A172 (cell line): ENCODE data around the gene C10orf143. TPM values are rescaled to one million over a fixed set of nuclear protein-coding genes. Genes with fewer than 3 reads are reported as not detected.
"Not testable (repeated sequence)": the region's sequence is repeated elsewhere in the genome, so short reads cannot be mapped to it uniquely, and the experiment has no call there.

ENCODE experiments used
- DNase-seq: peaks from one replicate; pipeline ENCODE4 v3.0.0-alpha.2; 2015; ENCODE audit warnings: low spot score
- total RNA-seq: library from RNA; depleted of rRNA; stranded (reverse); fragments of >200 nt; shearing (Covaris generic); gene quantifications from 2 replicates; pipeline ENCODE4 v1.2.3, GENCODE V29; 2014; rRNA removed

C10orf143 gene
- total RNA-seq, result 0.05 TPM in 2 replicates

DNA sequence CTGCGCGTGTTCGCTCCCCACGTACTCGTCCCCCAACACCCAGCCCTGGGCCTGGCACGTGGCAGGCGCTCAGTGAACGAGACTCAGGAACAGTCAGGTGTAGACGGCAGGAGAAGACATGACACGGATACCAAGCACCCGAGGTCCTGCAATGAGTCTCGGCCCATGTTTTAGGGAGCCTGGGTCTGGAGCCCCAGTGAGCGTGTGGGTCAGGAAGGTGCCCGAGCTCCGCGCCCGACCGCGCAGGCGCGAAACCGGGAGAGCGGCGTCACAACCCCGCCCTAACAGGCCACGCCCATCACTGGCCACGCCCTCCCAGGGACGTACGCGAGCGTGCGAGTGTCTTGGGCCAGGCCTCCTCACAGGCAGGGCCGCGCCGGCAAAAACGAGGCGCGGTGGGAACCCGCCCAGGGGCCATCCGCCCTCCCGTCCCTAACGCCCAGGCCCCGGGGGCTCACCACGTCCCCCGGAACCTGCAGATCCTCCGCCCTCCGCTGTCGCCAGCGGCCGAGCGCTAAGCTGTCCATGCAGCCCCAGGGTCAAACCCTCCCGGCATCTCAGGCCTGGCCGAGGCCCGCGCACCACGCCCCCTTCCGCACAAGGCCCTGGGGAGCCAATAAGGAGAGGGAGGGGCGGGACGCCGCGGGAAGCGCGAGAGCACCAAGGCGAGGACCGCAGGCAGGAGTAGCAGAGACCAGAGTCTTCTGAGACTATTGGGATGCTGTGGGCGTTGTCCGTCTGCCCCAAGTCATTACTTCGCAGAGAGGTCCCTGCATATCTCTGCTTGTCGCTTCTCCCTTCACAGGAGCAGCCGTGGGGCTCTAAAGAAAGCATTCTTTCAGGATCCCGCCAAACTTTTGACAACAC lies at the start of gene C10orf143:
TSS of gene C10orf143 (minus strand) at position 585 of the 867 bp plus-strand sequence. CDS start at position 527, 58 bp downstream.
- peak; percentile 82 for DNase-seq

DNA sequence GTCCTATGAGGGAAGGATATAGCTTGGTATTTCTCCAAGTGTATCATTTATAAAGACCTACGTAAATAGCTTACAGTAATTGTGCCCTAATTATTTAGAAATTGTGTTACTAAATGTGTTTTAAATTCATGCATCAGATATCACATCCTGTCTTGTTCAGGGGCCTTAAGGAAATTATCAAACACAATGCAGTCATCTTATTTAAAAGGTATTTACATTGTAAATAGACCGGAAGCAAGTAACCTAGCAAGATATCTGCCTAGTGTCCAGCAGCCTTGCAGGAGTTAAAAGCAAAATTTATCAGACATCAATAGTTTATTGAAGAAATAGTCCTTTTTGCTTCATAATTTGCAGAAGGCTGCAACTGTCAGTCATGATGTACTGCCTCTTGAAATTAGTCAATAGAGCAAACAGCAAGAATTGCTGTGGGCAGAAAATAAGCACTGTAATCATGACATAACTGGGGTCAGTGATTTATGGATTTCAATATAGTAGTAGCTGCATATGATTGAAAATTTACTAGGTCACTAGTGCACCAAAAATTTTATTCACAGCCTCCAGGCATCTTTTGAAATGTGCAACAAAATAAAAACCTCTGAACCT lies 48.7 kb upstream of the C10orf143 start:
- no peak for DNase-seq

GRCh38 chr10:130146042-130146441 lies 35.4 kb upstream of the C10orf143 start:
- no peak for DNase-seq

DNA sequence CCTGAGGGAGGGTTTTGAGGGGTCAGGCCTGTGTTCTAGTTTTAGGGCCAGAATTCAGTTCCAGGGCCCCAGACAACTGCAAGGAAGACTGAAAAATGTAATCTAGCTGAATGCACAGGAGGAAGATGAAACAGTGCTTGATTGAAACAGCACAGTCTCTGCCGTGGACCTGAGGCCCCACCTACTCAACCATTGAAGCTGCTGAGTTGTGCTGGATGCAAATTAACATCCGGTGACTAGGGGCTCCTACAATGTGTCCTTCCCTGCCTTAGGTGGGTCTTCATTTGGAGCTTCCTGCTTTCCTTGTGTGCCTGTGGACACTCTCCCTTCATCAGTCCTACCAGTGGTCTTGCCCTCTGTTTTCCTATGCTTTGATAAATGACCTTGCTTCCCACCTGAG lies 31.2 kb upstream of the C10orf143 start:
- no peak for DNase-seq

DNA sequence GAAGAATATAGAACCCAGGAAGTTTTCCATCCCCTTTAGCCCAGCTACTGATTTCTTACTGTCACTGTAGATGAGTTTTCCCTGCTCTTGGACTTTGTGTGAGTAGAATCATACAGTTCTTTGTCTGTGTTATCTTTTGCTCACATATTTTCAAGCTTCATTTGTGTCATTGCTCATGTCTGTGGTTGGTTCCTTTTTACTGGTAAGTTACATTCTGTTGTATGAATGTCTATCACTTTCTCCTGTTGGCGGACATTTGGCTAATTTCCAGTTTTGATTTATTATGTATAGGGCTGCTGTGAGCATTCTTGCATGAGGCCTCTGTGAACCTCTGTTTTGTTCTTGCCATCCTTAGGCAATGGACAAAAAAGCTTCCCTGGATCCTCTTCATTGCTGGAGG lies 30.8 kb upstream of the C10orf143 start:
- no peak for DNase-seq

- DNase-seq, result no peak
Measured at GRCh38 chr10:130141038-130141437, 30.4 kb upstream of the C10orf143 start.

DNA sequence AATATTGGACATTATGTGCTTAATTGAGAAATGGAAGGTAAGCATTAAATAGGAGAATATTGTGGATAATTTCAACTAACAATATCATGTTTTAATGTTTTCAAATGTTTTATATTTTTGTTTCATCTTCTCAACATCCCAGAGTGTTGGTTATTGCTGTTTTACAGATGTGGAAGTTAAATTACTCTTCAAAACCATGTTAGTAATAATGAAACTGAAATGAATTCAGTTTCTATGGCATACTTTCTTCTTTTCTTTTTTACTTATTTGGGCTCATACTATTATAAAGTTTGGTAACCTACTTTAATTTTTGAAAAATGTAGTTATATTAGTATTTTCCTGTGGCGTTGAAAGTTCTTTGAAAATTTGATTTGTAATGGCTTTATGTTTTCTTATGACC lies 29.8 kb upstream of the C10orf143 start:
- no peak for DNase-seq

- peak; percentile 64 for DNase-seq
Measured at GRCh38 chr10:130138479-130138866, 27.8 kb upstream of the C10orf143 start.

- no peak for DNase-seq
Measured at GRCh38 chr10:130137659-130138478, 27.2 kb upstream of the C10orf143 start.

DNA sequence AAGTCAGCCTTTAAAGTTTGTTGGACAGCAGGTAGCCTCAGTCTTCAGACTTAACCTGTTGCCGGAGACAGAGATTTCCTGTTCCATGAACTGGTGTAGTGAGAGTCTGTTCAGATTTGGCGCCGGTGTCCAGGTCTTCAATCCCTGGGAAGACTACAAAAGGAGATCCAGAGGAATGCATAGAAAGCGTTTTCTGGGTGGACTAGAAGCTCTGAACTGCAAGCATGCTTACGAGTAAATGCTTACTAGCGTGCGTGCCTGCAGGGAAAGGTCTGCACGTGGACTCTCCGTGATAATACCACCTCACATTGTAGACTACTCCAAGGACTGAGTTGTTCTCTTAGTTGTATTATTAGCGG lies 26.4 kb upstream of the C10orf143 start:
- DNase-seq, result peak; percentile 0

DNA sequence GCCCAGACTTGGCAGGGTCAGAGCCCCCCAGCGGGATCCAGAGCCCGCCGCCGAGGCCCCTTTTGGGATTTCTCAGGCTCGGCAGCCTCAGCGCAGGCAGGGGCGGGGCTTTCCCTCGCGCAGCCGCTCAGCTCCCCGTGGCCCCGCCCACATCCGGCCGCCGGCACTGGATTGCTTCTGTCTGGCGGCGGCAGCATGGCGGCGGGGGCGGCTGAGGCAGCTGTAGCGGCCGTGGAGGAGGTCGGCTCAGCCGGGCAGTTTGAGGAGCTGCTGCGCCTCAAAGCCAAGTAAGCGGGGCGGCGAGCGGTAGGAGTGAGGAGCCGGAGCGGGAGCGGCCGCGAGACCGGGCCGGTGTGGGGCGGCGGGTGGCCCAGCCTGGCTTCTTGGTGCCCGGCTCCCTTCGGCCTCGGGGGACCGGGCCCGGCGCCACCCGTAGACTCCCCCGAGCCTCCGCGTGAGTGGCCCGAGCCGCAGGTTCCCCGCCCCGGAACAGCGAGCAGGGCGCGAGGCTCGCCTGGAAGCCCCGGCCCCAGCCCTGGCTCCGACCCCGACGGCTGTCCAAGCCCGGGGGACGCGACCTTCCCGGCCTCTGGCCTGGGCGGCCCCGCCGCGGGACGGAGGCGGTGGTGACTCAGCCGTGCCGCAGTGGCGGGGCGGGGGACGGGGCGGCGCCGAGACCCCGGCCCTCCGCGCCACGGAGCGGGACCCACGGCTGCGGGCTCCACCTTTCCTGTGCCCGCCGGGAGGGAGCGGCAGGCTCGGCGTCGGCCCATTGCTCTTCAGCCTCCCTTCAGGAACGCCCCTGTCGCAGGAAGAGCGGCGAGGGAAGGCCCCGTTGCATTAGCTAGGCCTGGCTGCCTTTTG lies 25.8 kb upstream of the C10orf143 start, which contains the start of gene GLRX3:
TSS of gene GLRX3 (plus strand) at position 166 of the 864 bp plus-strand sequence. CDS start at position 196, 30 bp downstream.
- DNase-seq, result peak; percentile 41

- no peak for DNase-seq
Measured at GRCh38 chr10:130135676-130136225, 25.1 kb upstream of the C10orf143 start.

GRCh38 chr10:130128922-130129321 lies 18.3 kb upstream of the C10orf143 start:
- DNase-seq, result no peak

GRCh38 chr10:130128062-130128781 lies 17.6 kb upstream of the C10orf143 start:
- no peak for DNase-seq

- peak; percentile 34 for DNase-seq
Measured at GRCh38 chr10:130127364-130128061, 16.9 kb upstream of the C10orf143 start.

DNA sequence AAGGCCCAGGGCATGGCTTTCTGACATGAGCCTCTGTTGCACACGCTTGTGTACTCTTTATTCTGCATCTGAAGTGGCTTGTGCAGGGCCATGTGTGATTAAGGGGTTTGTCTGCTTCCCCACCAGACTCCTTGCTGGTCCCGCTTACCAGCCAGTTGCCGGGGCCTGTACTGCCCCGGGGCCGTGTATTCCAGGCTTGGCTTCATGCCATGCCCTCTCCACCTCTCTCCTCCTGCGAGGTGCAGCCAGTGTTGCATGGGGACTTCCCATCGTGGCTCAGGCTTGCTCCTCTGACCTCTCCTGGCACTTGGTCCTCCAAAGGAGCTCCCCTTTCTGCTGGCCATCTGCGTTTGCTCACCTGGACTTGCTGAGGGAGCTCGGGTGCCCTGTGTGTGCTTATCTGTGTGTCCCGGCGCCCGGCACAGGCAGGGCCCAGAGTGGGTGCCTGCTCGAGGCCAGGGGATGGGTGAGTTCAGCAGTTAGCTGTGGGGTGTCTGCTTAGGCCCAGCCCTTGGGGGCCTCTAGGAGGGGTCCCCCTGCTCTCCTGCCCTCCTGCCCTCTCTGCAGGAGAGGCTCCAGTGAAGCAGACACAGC lies 11.0 kb upstream of the C10orf143 start:
- DNase-seq, result no peak

DNA sequence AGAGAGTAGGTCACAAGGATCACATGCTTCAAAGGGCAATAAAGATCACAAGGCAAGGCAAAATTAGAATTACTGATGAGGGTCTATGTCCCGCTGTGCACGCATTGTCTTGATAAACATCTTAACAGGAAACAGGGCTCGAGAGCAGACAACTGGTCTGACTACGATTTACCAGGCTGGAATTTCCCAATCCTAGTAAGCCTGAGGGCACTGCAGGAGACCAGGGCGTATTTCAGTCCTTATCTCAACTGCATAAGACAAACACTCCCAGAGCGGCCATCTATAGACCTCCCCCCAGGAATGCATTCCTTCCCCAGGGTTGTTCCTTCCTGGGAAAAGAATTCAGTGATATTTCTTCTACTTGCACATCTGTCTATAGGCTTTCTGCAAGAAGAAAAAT lies 6.9 kb upstream of the C10orf143 start:
- not testable (repeated sequence) for DNase-seq

GRCh38 chr10:130116942-130117341 lies 6.3 kb upstream of the C10orf143 start:
- not testable (repeated sequence) for DNase-seq

GRCh38 chr10:130112821-130113220 lies 2.2 kb upstream of the C10orf143 start:
- DNase-seq, result no peak
